ENCODE data around the gene SPRED2.

SPRED2 gene

GRCh38 chr2:65292461-65293011 is 139.9 kb downstream of the SPRED2 start:
- TF ChIP-seq POLR2A (IDR thresholded peaks at IDR 0.05; ENCODE audit: low read length), result no peak
- TF ChIP-seq GATA1 (IDR thresholded peaks at IDR 0.05; ENCODE audit: low read depth, low read length), result no peak
- DNase-seq, result no peak

DNA sequence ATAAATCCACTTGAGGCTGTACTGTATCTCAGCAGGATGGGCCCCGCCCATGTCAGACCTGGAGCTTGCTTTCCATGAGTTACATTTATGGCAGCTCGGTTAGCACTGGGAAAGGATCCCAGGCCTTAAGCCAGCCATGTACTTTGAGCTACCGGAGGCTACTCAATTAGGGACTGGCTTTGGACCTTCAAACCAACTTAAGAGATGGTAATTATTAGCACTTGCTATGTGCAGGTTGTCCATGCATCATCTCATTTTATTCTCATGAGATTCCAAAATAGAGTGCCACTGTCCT is 140.3 kb downstream of the SPRED2 start:
- DNase-seq, result no peak
- TF ChIP-seq GATA1 (IDR thresholded peaks at IDR 0.05; ENCODE audit: low read depth, low read length), result no peak
- no peak for TF ChIP-seq POLR2A (IDR thresholded peaks at IDR 0.05; ENCODE audit: low read length)

- TF ChIP-seq POLR2A (IDR thresholded peaks at IDR 0.05; ENCODE audit: low read length) (no peak), GATA1 (IDR thresholded peaks at IDR 0.05; ENCODE audit: low read depth, low read length) (no peak)
- no peak for DNase-seq
Observed at GRCh38 chr2:65291216-65292105, 140.9 kb downstream of the SPRED2 start.

- no peak for DNase-seq
- no peak for TF ChIP-seq GATA1 (IDR thresholded peaks at IDR 0.05; ENCODE audit: low read depth, low read length)
- no peak for TF ChIP-seq POLR2A (IDR thresholded peaks at IDR 0.05; ENCODE audit: low read length)
Observed at GRCh38 chr2:65287364-65287763, 145.0 kb downstream of the SPRED2 start.

- no peak for TF ChIP-seq POLR2A (IDR thresholded peaks at IDR 0.05; ENCODE audit: low read length)
- TF ChIP-seq GATA1 (IDR thresholded peaks at IDR 0.05; ENCODE audit: low read depth, low read length), result no peak
- no peak for DNase-seq
Observed at GRCh38 chr2:65282477-65283053, 149.8 kb downstream of the SPRED2 start.

- TF ChIP-seq POLR2A (IDR thresholded peaks at IDR 0.05; ENCODE audit: low read length) (no peak), GATA1 (IDR thresholded peaks at IDR 0.05; ENCODE audit: low read depth, low read length) (no peak)
- DNase-seq, result no peak
Observed at GRCh38 chr2:65281627-65282351, 150.6 kb downstream of the SPRED2 start.

- no peak for DNase-seq
- TF ChIP-seq POLR2A (IDR thresholded peaks at IDR 0.05; ENCODE audit: low read length) (no peak), GATA1 (IDR thresholded peaks at IDR 0.05; ENCODE audit: low read depth, low read length) (no peak)
Observed at GRCh38 chr2:65279756-65280155, 152.6 kb downstream of the SPRED2 start.

- no peak for DNase-seq
- no peak for TF ChIP-seq POLR2A (IDR thresholded peaks at IDR 0.05; ENCODE audit: low read length)
- no peak for TF ChIP-seq GATA1 (IDR thresholded peaks at IDR 0.05; ENCODE audit: low read depth, low read length)
Observed at GRCh38 chr2:65278531-65278981, 153.8 kb downstream of the SPRED2 start.

GRCh38 chr2:65277791-65278483 is 154.5 kb downstream of the SPRED2 start:
- no peak for TF ChIP-seq GATA1 (IDR thresholded peaks at IDR 0.05; ENCODE audit: low read depth, low read length)
- TF ChIP-seq POLR2A (IDR thresholded peaks at IDR 0.05; ENCODE audit: low read length), result no peak
- DNase-seq, result no peak

DNA sequence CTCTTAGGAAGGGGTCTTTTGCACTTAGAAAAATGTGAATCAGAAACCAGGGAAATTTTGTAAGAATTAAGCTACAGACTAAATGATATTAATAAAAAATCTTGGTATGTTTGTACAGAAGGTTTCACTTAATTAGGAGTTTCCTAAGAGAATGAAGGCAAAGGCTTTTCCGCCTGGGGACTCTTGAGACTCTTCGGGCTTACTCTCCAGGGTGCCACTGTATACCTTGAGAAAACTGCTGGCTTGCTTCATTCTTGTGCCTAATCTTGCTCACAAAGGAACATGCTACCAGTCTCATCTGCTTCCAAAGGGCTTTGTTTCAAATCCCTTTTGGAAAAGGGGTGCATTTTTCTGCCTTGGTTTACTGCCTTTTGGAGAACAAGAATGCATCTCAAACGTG is 155.3 kb downstream of the SPRED2 start:
- TF ChIP-seq POLR2A (IDR thresholded peaks at IDR 0.05; ENCODE audit: low read length) (no peak), GATA1 (IDR thresholded peaks at IDR 0.05; ENCODE audit: low read depth, low read length) (no peak)
- DNase-seq, result no peak

GRCh38 chr2:65276609-65277008 is 155.8 kb downstream of the SPRED2 start:
- TF ChIP-seq GATA1 (IDR thresholded peaks at IDR 0.05; ENCODE audit: low read depth, low read length) (no peak), POLR2A (IDR thresholded peaks at IDR 0.05; ENCODE audit: low read length) (no peak)
- no peak for DNase-seq

DNA sequence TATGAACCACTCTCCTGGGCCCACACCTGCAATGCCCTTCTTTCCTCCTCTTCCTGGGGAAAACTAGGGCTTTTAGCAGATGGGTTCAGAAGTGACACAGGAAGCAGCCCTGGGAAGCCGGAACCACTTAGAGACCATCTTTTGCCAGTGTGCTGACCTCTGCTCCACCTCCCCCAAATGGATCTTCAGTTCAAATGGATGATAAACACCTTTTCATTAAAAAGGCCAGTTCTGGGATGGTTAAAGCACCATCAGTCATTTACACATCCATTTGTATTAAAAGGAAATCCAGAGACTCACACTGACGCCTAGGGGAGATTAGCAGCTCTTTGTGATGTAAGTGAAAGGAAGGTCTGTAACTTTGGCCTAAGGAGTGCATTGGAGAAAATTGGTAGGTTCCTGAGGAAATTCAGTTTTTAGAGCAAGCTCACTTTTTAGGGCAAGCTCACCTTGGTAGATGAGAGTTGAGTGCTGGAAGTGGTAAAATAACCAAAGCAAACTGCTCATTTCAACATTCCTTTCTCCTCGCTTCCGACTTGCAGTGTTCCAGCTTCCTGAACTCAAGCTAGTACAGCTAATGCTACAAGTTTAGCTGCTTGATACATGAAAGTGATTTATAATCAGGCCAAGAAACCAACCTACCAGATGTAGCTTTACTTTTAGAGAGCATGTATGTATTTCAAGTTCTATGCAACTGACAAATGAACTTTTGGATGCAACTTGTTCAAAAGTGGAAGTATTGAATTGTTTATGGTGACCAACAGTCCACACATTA is 157.1 kb downstream of the SPRED2 start:
- no peak for DNase-seq
- TF ChIP-seq GATA1 (IDR thresholded peaks at IDR 0.05; ENCODE audit: low read depth, low read length) (no peak), POLR2A (IDR thresholded peaks at IDR 0.05; ENCODE audit: low read length) (no peak)

GRCh38 chr2:65273344-65273743 is 159.1 kb downstream of the SPRED2 start:
- DNase-seq, result no peak
- TF ChIP-seq POLR2A (IDR thresholded peaks at IDR 0.05; ENCODE audit: low read length) (no peak), GATA1 (IDR thresholded peaks at IDR 0.05; ENCODE audit: low read depth, low read length) (no peak)
